MCF 10A (cell line): ENCODE results near the gene AGPAT4. TPM values are rescaled to one million over a fixed set of nuclear protein-coding genes. Genes with fewer than 3 reads are reported as not detected.

ENCODE experiments used
- BruUV-seq: library from RNA; stranded (reverse); fragments of 400-500 nt; replicated peaks from 2 replicates; lab custom pipeline; 2021; lab: Mats Ljungman, UMichigan
- CTCF ChIA-PET: fragments of 300-600 bp; sonication (Branson Sonifier 250); formaldehyde crosslinking; extraction: SDS; loops from one replicate; lab custom pipeline; 2021; ENCODE audit warnings: antibody characterized with exemption, inconsistent platforms; lab: Yijun Ruan, JAX
- POLR2A ChIA-PET: fragments of 300-600, 350-650 bp; sonication (Branson Sonifier 250); formaldehyde crosslinking; extraction: SDS; loops from one replicate; lab custom pipeline; 2020; ENCODE audit warnings: antibody characterized with exemption, inconsistent platforms; lab: Yijun Ruan, JAX
- DNase-seq: peaks from one replicate; pipeline ENCODE4 v3.0.0-alpha.2; 2018; ENCODE audit not compliant: unreplicated experiment
- H3K27ac Mint-ChIP-seq: one replicate; pipeline ENCODE4 v1.8.0; 2022; ENCODE audit warnings: mild to moderate bottlenecking, low read depth, mixed read lengths; ENCODE audit not compliant: unreplicated experiment
- H3K27me3 Mint-ChIP-seq: one replicate; pipeline ENCODE4 v1.8.0; 2022; ENCODE audit warnings: mixed read lengths; ENCODE audit not compliant: insufficient read depth, unreplicated experiment
- H3K36me3 Mint-ChIP-seq: one replicate; pipeline ENCODE4 v1.8.0; 2022; ENCODE audit warnings: mild to moderate bottlenecking, moderate library complexity, mixed read lengths; ENCODE audit not compliant: insufficient read depth, unreplicated experiment
- H3K4me1 Mint-ChIP-seq: one replicate; pipeline ENCODE4 v1.8.0; 2022; ENCODE audit warnings: mixed read lengths; ENCODE audit not compliant: insufficient read depth, unreplicated experiment
- H3K4me3 Mint-ChIP-seq: one replicate; pipeline ENCODE4 v1.8.0; 2022; ENCODE audit warnings: mild to moderate bottlenecking, moderate library complexity, mixed read lengths; ENCODE audit not compliant: unreplicated experiment
- H3K9me3 Mint-ChIP-seq: one replicate; pipeline ENCODE4 v1.8.0; 2022; ENCODE audit warnings: mixed read lengths; ENCODE audit not compliant: unreplicated experiment
- CTCF ChIP-seq: fragments of 200-600 bp; IDR thresholded peaks from one replicate; pipeline ENCODE4 v1.8.0; 2022; ENCODE audit warnings: antibody characterized with exemption, mild to moderate bottlenecking; ENCODE audit not compliant: unreplicated experiment
- intact Hi-C: fragments of 100-400 bp; cut with micrococcal nuclease; formaldehyde crosslinking; loops from 2 replicates; pipeline ENCODE4 v1.14.1; 2022
- total RNA-seq: library from RNA; stranded (reverse); gene quantifications from 2 replicates; pipeline ENCODE4 v1.2.3, GENCODE V29; 2022

The AGPAT4 gene
- total RNA-seq, 1 experiment from 2014 or later = 5.6 TPM

- peaks cover 7% of the 10 kb centered on the region for H3K9me3 Mint-ChIP-seq
- ChIA-PET POLR2A (no interaction called here), CTCF (interaction anchor here (0.6 to 1.1 kb wide), 5 partner anchors 27 to 341 kb away, joined by 3 read pairs; no protein-coding TSS in a partner anchor)
- peaks cover 15% of the 10 kb centered on the region for H3K4me1 Mint-ChIP-seq
- H3K27me3 Mint-ChIP-seq = no peaks in the 10 kb centered on the region
- no peak for DNase-seq
- no peak overlapping the region for H3K4me3 Mint-ChIP-seq
- H3K27ac Mint-ChIP-seq = no peak overlapping the region
- no peak for TF ChIP-seq CTCF
- intact Hi-C loops = loop anchor here (2.0 kb wide), 1 partner anchor 103 kb away; no protein-coding TSS in a partner anchor
- BruUV-seq = no TSS peak
- no peaks in the 10 kb centered on the region for H3K36me3 Mint-ChIP-seq
Observed at GRCh38 chr6:161271343-161272030, 2.4 kb downstream of the AGPAT4 start.

DNA sequence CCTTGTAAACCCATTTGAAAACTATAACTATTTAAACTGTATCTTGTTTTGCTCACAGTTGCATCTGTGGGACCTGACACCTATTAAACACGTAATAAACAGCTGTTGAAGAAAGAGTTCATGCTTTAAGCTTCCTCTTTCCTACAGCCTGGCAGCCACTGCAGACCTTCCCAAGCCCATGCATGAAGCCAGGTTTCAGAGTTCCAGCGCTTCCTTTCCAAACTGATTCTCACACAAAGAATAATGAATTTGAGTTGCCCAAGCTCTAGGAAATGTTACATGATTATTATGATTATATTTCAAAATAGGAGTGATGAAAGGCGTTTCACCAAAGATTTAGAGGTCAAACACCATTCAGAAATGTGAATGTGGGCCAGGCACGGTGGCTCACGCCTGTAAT, 3.7 kb downstream of the AGPAT4 start:
- BruUV-seq = no TSS peak
- POLR2A ChIA-PET = interaction anchor here (0.8 kb wide), 1 partner anchor 1478 kb away, joined by 8 read pairs; no protein-coding TSS in a partner anchor
- no peak for DNase-seq
- no peak overlapping the region for H3K27ac Mint-ChIP-seq
- H3K4me3 Mint-ChIP-seq = no peak overlapping the region
- peaks cover 7% of the 10 kb centered on the region for H3K9me3 Mint-ChIP-seq
- H3K4me1 Mint-ChIP-seq = peaks cover 21% of the 10 kb centered on the region
- no peak for TF ChIP-seq CTCF
- CTCF ChIA-PET = interaction anchor here (1.5 kb wide), 1 partner anchor 101 kb away, joined by 5 read pairs; no protein-coding TSS in a partner anchor
- no peaks in the 10 kb centered on the region for H3K27me3 Mint-ChIP-seq
- intact Hi-C loops = no loop called here
- H3K36me3 Mint-ChIP-seq = no peaks in the 10 kb centered on the region

DNA sequence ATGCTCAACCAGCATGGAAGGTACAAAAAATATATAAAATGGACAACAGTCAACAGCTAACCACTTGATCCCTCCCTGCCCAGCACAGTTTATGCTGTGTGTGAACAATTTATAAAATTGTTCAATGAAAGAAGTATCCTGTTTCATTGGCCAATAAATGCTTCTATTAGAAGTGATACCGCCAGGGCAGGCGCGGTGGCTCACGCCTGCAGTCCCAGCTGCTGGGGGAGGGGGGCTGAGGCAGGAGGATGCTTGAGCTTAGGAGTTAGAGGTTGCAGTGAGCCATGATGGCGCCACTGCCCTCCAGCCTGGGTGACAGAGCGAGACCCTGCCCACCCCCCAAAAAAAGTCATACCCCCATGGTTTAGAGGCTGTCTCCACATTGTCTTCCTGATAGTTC, 4.6 kb downstream of the AGPAT4 start:
- DNase-seq = no peak
- peaks cover 7% of the 10 kb centered on the region for H3K9me3 Mint-ChIP-seq
- CTCF ChIA-PET = interaction anchor here (0.6 to 1.5 kb wide), 2 partner anchors 18 to 102 kb away, joined by 3 to 5 read pairs; no protein-coding TSS in a partner anchor
- POLR2A ChIA-PET = no interaction called here
- no peaks in the 10 kb centered on the region for H3K36me3 Mint-ChIP-seq
- H3K4me3 Mint-ChIP-seq = no peak overlapping the region
- no peak for TF ChIP-seq CTCF
- intact Hi-C loops = no loop called here
- H3K4me1 Mint-ChIP-seq = peaks cover 21% of the 10 kb centered on the region
- no TSS peak for BruUV-seq
- no peaks in the 10 kb centered on the region for H3K27me3 Mint-ChIP-seq
- H3K27ac Mint-ChIP-seq = no peak overlapping the region

DNA sequence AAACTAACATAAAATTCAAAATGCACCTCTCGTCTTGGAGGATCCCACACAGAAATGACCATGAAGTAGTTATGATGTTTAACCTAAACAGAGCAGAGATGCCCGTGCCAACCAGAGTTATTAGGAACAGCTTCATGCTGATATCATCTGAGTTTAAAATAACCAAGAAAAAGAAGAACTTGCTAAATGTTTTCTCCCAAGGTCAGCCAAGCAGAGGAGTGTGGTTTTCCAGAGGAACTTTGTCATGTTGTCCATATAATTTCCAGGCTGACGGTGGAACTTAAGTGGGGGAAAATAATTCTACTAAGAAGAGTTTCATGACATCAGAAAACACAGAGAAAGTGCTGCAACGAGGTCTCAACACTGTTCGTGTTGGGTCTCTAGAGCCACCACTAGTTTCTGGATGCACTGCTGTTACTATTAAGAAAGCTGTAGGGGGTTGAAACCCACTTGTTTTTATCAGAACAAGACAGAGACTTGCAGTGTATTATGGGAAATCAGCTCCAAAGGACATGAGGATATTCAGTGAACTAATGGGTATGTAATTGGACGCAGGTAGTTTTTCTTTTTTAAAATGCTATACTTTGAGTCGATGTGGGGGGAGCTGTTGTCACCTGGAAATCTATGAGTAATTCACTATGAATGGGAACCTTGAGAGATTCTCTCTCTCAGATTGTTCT, 5.2 kb downstream of the AGPAT4 start:
- Mint-ChIP-seq H3K27ac (no peak overlapping the region), H3K4me3 (no peak overlapping the region), H3K36me3 (no peaks in the 10 kb centered on the region), H3K9me3 (peaks cover 7% of the 10 kb centered on the region), H3K27me3 (no peaks in the 10 kb centered on the region), H3K4me1 (peaks cover 21% of the 10 kb centered on the region)
- intact Hi-C loops = no loop called here
- no peak for DNase-seq
- no peak for TF ChIP-seq CTCF
- BruUV-seq = no TSS peak
- POLR2A ChIA-PET = no interaction called here
- CTCF ChIA-PET = interaction anchor here (0.6 to 1.5 kb wide), 2 partner anchors 17 to 103 kb away, joined by 3 to 5 read pairs; no protein-coding TSS in a partner anchor
